CD4-positive, alpha-beta T cell treated with Interleukin-2 at 100 ng/mL for 4 hours (primary cell): ENCODE data around the gene ZDHHC13.

ENCODE experiments used
- DNase-seq: peaks from one replicate; pipeline ENCODE4 v3.0.0-alpha.2; 2020; ENCODE audit warnings: low spot score

Gene ZDHHC13

DNA sequence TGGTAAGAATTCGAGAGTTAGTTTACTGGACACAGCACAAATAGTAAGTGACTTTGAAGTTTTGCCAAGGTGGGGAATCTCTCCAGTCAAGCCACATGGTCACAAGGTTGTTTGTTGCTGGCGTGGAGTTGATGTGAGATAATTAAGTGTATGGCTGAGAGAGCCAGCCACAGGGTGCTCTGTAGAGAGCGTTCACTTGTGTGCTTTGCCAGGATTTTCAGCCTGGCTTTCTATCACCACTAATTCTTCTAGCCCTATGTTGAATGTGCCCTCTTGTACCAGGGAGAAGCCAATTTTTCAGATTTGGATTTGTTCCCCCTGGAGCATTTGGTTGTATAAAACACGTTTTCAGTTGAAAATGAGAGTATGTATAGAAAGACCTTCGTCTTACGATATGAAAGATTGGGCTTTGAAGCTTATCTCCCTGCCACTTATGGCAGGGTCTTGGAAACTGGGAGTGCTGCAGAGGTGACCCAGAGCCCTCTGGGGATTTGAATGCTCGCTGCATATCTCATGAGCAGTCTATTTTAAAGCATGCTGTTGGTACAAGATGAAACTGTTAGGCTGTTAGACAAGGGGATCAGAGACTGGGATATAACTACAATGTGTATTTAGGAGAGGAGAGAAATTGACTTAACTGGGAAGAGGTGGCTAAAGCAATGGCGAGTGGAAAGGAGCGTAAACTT lies 56.2 kb downstream of the ZDHHC13 start:
- DNase-seq = no peak

DNA sequence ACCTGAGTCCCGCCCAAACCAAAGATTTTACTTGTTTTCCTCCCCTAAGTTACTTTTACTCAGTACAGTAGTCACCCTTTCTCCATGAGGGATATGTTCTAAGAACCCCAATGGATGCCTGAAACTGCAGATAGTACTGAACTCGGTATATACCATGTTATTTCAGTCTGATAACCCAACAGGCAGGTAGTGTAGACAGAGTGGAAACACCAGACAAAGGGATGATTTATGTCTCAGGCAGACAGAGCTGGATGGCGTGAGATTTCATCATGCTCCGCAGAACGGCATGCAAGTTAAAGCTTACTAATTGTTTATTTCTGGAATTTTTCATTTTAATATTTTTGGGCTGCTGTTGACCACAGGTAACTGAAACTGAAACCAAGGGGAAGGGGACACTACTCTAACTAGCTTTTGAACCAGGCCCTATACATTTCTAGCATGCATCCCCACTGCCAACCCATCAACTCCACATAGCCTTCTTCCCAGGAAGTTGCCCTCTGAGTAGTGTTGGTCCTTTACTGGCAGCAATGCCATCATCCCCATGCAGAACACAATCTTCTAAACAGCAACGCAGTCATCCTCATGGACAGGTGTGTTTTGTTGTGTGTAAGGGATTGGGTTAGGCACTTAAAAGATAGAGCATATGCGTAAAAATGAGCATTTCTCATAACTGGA lies 57.1 kb downstream of the ZDHHC13 start:
- DNase-seq = no peak

DNA sequence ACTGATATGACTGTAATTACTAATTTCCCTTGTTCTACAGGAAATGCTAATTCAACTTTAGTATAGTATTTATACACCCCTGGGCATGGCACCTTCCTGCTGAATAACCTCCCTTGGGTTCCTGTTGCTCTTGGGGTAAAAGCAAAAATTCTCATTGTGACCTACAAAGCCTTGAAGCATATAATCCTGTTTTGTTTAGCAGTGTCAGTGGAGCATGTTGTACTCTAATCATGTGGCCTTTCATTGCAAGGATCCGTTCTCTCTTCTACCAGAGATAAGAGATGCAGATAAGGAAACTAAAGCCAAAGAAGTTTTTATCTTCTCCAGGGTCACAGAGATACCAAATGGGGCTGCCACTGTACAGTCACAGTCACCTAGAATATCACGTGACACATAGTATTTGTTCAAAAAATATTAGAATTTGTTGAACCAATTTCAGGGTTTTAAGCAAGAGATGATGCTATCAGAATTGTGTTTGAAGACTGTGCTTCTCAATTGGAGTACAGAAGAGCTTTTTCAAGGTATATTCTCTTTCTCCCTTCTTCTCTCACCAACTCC lies 59.7 kb downstream of the ZDHHC13 start:
- DNase-seq = no peak

DNA sequence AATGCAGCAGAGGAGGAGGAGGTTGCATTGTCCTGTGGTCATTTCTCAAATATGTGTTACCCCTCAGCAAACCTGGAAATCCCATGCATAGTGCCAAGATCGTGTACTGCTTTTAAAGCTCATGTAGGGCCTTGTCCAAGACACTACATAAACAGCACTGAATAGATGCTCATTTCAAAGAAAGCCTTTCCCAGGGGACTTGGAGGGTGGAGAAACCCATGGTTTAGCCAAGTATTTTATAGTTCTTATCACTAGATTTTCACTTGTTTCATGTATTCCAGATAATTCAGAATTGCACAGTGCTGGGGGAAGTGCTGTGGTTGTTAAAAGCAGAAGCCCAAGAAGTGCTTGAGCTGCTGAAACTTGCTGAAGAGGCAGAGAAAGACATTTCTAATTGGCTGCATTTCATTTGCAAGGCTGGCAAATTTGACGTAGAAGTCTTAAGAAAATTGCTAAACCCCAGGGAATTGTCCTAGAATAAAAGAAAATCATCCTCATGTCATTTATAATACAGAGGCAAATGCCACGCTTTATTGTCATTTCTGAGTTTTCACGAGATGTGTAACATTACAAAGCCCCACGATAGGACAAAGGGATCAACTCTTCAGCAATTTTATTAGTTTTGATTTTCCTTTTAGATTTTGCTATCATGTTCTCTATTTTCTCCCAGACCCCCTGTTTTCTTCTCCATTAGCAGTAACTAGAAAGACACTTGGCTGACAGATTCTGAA lies 64.7 kb downstream of the ZDHHC13 start:
- no peak for DNase-seq

DNA sequence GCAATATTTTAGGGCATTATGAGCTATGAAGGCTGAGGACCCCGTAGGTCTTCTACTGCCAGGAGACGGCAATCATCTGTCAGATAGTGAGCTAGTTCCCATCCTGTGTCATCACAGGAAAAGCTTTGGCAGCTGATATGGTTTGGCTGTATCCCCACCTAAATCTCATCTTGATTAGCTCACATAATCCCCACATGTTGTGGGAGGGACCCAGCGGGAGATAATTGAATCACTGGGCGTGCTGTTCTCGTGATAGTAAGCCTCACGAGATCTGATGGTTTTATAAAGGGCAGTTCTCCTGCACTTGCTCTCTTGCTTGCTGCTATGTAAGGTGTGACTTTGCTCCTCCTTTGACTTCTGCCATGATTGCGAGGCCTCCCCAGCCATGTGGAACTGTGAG lies 66.7 kb downstream of the ZDHHC13 start:
- DNase-seq = no peak

DNA sequence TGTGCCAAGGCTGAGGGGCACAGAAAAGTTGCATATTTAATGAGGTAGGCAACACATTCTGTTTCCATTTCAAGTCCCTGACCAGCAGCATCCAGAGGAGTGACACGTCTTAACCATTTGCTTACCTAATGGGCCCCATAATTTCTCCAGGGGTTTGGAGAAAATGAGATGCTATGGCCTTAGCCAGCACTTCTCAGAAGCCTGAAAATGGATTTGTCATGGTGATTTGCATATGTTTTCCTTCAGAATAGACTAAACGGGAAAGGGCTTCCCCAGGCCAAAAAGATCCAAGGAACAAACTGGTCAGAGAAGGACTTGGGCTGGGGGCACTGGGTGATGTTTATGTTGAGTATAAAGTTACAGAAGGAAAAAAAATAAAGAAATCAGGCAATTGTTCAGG lies 68.1 kb downstream of the ZDHHC13 start:
- DNase-seq = no peak

DNA sequence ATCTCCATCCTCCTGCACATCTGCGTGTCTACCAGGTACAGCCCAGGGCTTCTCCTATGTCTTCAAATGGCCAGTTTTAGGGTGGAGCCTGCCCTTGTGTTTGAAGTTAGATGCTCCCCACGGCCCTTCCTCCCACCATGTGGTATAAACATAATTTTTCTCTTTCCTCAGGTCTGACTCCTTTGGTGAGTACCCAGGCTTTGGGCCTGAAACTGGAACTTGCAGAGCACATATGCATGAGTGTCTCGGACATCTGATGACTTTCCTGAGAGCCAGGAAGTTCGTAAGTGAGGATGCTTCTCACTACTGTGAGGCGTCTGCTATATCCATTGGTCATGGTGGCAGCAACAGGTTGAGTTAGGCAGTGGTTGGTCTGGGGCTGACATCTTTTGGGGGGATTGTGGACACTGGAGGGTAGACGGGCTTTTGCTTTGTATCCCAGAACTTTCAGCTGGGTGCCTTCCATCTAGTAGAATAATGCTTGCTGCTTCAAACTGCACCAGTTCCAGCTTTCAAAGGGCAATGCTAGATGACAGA lies 68.6 kb downstream of the ZDHHC13 start:
- no peak for DNase-seq

DNA sequence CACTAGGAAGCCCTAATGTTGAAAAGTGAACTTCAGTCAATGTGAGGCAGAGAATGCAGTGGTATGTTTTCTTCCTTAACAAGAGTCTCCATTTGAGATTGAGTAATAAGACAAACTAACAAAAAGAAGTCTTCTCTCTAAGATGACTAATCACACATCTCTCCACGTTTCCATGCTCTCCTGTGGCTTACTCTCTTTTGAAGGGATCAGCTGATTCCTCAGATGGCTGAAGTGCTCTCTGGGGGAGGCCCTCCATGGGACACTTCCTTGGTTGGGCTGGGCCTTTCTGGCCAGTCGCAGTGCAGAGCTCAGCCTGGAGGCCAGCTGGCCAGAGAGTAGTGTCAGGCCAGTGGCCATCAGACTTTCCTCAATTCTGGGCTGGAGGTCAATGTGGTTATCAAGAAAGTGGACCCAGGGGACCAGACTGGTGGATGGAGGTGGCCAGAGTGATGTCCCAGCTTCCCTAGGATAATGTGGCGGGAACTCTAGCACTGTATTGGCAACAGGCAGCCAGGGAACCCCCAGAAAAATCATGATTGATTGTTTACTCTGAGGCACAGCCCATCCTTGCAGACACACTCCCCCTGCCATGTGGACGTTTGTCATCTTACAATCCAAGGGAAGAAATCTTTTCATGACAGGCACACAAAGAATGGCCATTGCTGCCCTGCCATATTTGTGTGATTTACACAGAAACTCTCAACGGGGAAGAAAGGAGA lies 70.3 kb downstream of the ZDHHC13 start:
- no peak for DNase-seq

DNA sequence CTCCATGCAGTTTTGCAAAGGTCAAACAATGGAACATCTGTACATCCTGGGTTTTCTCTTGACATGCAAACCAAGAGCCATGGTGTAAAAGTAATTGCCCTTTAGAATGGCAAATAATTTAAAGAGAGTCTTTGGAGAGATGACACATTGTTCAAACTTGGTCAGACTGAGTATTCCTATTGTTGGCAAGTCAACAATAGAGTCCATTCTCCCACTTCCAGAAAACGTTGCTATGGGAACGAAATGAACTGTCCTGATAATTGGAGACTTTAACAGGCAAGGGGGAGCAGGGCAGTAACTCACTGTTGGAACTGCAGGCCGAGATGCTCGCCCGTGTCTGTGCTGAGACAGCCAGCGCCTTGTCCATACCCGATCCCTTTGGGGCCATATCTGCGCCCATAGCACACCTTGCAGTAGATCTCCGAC lies 70.9 kb downstream of the ZDHHC13 start:
- no peak for DNase-seq

DNA sequence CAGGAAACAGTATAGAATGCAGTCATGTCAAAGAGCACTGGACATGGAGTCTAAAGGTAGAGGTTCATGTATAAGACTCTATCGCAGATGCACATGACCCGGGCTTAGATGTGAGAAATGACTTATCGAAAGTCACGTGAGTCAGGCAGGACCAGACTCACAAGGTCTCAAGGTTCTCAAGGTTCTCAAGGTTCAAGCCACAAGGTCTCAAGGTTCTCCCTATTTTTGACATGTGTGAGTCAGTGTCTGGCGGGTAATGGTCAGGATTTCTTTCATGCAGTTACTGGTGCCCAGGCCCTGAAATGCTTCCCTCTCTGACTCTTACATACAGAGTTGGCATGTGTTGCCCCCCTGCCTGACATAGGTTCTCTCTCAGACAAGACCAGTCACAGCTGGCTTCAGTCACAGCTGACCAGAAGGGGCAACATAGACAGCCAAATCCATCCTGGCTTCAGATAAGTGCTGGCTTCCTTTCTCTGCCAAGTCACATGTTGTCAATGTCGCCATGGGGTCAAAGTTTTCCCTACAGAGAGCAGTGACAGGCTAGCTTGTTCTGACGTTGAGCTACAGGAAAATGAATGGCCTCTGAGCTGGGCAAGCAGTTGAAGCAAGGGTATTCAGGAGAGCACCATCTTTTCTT lies 74.7 kb downstream of the ZDHHC13 start:
- DNase-seq = no peak

DNA sequence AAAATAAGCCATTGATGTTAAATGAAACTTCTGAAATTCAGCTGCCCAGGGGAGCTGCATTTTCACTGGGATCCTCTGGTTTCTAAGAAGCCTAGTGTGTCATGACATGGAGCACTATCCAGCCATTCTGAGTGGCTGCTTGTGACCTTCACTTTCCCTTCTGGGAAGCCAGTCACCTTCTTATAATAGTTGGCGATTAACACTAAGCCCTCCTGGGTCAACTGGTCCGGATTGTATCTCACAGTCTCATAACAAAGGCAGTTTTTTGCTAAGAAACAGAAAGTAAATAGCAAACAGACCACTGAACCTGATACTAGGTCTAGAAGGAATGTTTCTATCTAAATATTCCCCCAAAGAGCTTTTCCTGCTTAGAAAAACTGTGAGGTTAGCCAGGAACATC lies 76.9 kb downstream of the ZDHHC13 start:
- no peak for DNase-seq

DNA sequence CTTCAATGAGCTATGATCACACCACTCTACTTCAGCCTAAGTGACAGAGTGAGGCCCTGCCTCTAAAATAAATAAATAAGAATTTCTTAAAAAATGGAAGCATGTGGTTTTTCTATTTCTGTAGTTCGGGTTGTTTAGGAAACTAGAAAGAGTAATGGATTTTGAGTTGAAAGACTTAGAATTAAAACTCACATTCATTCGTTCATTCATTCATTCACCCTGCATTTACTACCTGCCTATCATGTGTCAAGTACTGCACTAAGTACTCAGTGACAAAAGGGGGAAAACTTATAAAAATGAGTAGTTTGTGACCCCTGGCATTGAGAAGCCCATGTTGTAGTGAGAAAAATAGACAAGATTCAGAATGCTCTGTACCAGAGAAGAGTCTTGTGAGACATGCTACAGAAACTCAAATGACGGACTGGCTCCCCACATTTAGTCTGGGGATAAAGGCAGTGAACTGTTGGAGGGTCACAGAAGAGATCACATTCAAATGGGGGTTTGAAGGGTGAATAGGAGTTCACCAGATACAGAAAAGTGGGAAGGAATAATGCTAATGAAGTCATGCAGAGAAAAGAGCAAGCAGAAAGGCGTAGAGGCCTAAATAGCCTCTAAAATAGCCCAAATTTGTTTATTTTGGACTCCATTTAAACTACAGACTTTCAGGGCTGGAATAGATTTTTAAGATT lies 77.8 kb downstream of the ZDHHC13 start:
- no peak for DNase-seq

DNA sequence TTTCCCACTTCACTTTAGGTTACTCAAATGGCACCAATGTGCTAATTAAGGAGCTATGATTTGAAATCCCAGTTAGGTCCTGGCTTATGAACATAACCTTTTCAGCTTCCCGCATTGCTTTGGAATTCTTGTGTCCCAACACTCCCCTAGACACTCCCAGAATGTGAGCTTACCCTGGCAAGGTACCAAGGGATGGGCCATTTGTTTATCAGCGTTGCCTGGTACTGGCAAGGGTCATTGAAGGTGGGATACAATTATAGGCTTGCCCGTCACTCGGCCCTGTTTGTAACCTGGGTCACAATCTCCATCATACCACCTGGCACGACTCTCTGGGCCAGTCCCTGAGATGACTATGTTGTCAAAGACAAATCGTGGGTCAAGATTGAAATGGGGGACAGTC lies 79.5 kb downstream of the ZDHHC13 start:
- DNase-seq = no peak

DNA sequence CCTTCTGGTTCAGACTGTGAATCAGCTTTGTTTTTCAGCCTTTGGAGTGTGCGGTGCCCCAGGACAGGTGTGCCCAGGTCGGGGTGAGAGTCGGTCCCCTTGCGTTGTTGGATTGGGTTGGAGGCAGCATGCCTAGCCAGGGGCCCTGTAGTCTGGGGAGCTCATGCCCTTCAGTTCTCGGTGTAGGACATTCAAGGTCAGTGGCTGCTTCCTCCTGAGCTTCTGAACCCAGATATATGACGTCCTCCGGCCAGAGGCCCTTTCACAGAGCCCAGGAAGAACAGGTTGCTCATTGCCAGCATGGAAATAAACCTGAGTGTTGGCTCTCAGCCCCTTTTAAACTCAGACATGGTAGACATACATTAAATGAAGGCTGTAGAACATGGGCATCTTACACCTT lies 82.1 kb downstream of the ZDHHC13 start:
- no peak for DNase-seq

DNA sequence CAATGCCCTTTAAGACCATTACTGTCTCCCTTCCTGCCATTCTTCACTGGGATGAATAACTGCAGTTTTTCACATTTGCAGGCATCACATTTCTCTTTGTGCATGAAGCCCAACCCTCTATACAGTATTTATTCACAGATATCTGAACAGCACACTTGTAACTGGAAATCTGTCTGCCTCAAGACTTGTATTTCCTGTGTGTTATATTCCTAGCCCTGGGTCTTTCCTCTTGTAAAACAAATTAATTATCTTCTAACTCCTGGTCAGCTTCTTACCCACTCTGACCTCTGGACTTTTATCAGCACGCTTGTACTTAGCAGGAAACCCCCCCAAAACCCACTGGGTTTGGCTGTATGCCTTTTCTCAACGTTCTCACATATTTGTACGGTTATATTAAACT lies 82.8 kb downstream of the ZDHHC13 start:
- DNase-seq = no peak

DNA sequence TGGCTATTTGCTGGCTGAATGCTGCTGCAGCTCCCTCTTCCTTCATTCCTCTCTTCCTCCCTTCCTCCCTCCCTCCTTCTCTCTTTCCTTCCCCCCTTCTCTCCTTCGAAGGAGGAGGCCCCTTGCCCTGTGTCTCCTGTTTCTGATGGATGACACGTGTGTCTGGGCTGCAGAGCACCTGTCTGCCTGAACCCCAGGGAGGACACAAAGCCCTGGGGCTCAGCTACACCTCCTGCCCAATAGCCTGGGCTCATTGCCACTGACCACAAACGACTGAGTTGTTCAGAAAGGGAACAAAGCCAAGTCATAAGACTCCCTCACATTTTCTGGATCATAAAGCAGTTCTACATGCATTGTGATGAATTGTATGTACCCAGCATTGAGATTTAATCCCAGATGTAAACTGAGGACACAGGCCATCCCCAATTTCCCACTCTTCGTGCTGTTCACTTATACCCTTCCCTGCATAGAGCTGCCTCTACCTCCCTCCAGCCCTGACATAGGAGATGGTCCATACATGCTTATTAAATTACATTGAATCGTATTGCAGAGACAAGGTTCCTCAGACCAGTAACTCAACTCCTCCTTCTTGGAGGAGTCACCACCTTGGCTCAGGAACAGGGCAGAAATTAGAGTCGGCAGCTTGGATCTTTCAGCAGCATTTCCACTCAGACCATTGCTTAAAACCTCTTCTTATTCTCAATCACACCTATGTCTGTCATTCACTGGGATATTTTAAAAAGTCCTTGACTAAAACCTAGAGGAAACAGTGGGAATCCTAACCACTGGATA lies 83.6 kb downstream of the ZDHHC13 start:
- DNase-seq = no peak

DNA sequence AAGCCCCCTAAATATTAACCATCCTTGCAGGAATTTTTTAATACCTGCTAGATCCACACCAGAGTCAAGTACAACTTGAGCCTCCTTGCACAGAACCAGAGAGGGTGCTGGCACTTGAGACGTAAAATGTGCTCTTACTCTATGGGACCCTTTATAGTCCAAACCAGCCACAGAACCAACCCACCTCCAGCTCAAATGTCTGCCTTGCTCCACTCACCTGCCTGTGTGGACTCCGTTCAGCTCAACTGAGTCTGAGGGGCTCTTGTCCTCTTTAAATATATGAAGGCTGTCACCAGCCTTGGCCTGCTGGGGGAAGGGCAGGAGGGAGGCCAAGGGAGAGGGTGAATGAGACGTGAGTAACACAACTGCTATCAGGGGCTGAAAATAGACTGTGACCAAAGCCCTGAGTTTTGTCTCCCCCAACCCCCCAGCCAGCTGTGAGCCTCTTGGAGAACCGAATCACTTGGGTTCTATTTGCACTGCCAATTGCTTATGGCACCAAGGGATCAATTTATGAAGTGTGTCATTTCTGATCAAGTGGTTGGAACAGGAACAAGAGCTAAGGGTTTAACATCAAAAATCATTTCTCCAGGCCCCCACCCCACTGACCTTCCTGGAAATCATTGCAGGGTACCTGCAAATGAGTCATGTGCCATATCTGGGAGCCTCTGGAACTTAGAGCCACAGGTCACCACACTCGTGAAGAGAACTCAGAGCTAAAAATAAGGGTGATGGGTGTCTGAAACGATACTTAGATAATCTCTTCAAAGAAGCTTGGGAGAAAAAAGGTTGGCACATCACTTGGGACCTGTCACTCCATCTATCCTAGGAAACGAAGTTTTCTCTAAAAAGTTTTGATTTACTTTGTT lies 85.0 kb downstream of the ZDHHC13 start, which contains the start of gene CSRP3:
TSS of gene CSRP3 (minus strand) at position 247 of the 869 bp plus-strand sequence. CDS start 9,535 bp downstream, outside the sequence.
- DNase-seq = no peak

DNA sequence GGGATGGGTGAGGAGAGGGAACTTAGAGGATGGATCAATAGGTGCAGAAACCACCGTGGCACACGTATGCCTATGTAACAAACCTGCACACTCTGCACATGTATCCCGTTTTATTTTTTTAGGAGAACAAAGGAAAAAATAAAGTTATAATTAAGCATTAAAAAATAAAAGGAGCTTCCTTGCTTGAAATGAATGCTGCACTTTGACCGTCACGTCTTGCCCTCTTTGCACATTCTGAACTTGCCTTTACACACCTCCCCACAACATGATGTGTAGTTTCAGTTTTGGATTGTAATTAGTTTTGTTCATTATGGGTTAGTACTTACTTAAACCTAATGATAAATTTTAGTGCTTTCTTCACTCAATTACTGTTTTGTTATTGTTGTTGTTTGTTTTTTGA lies 87.9 kb downstream of the ZDHHC13 start:
- no peak for DNase-seq

DNA sequence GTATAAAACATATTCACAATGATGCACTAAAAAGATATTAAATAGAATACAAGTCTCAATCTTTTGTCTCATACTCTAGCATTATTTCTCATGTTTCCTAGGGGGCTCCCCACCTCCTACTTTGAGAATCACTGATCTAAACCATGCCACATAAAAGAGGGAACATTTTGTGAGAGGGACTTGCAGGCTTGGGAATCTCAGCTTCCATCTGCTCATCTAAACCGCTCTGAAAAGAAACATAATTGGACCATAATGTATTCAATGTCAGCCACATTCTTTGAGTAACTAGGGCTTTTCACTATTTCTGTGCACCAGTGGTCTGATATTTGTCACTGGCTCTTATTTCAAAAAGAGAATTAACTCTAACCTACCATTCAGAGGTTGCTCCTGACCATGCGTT lies 91.2 kb downstream of the ZDHHC13 start:
- no peak for DNase-seq
